OCI-LY1 (cell line): ENCODE measurements around the gene OLFML3.

Experiments used
- H2AFZ ChIP-seq: fragments of 200-600 bp; sonication (generic), shearing (Covaris generic); 2 replicates; pipeline ENCODE4 v1.6.0; 2014; ENCODE audit warnings: antibody characterized with exemption, mild to moderate bottlenecking, low read length
- H3F3A ChIP-seq: fragments of 200-600 bp; sonication (generic), shearing (Covaris generic); 2 replicates; pipeline ENCODE4 v1.6.0; 2014; ENCODE audit warnings: mild to moderate bottlenecking, antibody characterized with exemption, low read length, moderate library complexity; ENCODE audit not compliant: insufficient read depth
- H3K27ac ChIP-seq: fragments of 200-600 bp; sonication (generic); 2 replicates; pipeline ENCODE4 v1.5.1; 2014; ENCODE audit warnings: low read length, mixed run types, mild to moderate bottlenecking, low read depth; ENCODE audit not compliant: poor library complexity, severe bottlenecking
- H3K27me3 ChIP-seq: fragments of 200-600 bp; sonication (generic); 2 replicates; pipeline ENCODE4 v1.6.0; 2014; ENCODE audit warnings: antibody characterized with exemption, mild to moderate bottlenecking, low read length, moderate library complexity; ENCODE audit not compliant: insufficient read depth
- H3K36me3 ChIP-seq: fragments of 200-600 bp; sonication (generic); 2 replicates; pipeline ENCODE4 v1.6.1; 2014; ENCODE audit warnings: mild to moderate bottlenecking, antibody characterized with exemption, low read length, moderate library complexity, mixed read lengths; ENCODE audit not compliant: insufficient read depth
- H3K4me1 ChIP-seq: fragments of 200-600 bp; sonication (generic); 2 replicates; pipeline ENCODE4 v1.5.1; 2014; ENCODE audit warnings: mild to moderate bottlenecking, low read length, moderate library complexity; ENCODE audit not compliant: insufficient read depth, severe bottlenecking
- H3K4me2 ChIP-seq: fragments of 200-600 bp; sonication (generic), shearing (Covaris generic); 2 replicates; pipeline ENCODE4 v1.6.1; 2014; ENCODE audit warnings: low read length
- H3K4me3 ChIP-seq: fragments of 200-600 bp; sonication (generic); 2 replicates; pipeline ENCODE4 v1.5.1; 2014; ENCODE audit warnings: low read length, low read depth, mild to moderate bottlenecking, mixed read lengths; ENCODE audit not compliant: poor library complexity, severe bottlenecking
- H3K79me2 ChIP-seq: fragments of 200-600 bp; shearing (Covaris generic); 2 replicates; pipeline ENCODE4 v1.6.1; 2016; ENCODE audit warnings: mixed run types, low read length, mixed read lengths; ENCODE audit not compliant: insufficient read depth
- H3K9ac ChIP-seq: fragments of 200-600 bp; sonication (generic), shearing (Covaris generic); 2 replicates; pipeline ENCODE4 v1.6.1; 2014; ENCODE audit warnings: mild to moderate bottlenecking, low read length, mixed read lengths
- H3K9me2 ChIP-seq: fragments of 200-600 bp; sonication (generic), shearing (Covaris generic); 2 replicates; pipeline ENCODE4 v1.6.1; 2014; ENCODE audit warnings: low read depth, mild to moderate bottlenecking, low read length, mixed read lengths
- H3K9me3 ChIP-seq: fragments of 200-600 bp; shearing (Covaris generic); 2 replicates; pipeline ENCODE4 v1.6.1; 2014; ENCODE audit warnings: low read length, mixed read lengths
- H4K20me1 ChIP-seq: fragments of 200-600 bp; sonication (generic), shearing (Covaris generic); 2 replicates; pipeline ENCODE4 v1.6.0; 2016; ENCODE audit warnings: mild to moderate bottlenecking, low read length; ENCODE audit not compliant: insufficient read depth
- CTCF ChIP-seq: fragments of 200-600 bp; sonication (generic), shearing (Covaris generic); IDR thresholded peaks from 2 replicates; pipeline ENCODE4 v1.5.1; 2017; ENCODE audit warnings: mild to moderate bottlenecking, antibody characterized with exemption, low read length, moderate library complexity, mixed read lengths
- EZH2 ChIP-seq: fragments of 200-600 bp; sonication (generic), shearing (Covaris generic); IDR thresholded peaks from 2 replicates; pipeline ENCODE4 v1.8.0; 2017; ENCODE audit warnings: borderline replicate concordance, mixed run types, mild to moderate bottlenecking, antibody characterized with exemption, low read length, moderate library complexity, mixed read lengths

OLFML3 gene

GRCh38 chr1:114026797-114027196 is 47.5 kb downstream of the OLFML3 start:
- Histone ChIP-seq H3K4me2 (no peak overlapping the region), H3K79me2 (no peaks in the 10 kb centered on the region), H3F3A (no peaks in the 10 kb centered on the region), H3K27ac (no peak overlapping the region), H3K9me2 (no peaks in the 10 kb centered on the region), H3K9ac (no peak overlapping the region), H3K27me3 (no peaks in the 10 kb centered on the region), H3K9me3 (no peaks in the 10 kb centered on the region), H2AFZ (no peak overlapping the region), H3K4me1 (no peaks in the 10 kb centered on the region), H4K20me1 (no peaks in the 10 kb centered on the region), H3K36me3 (no peaks in the 10 kb centered on the region; the same call in 1 of the 2 replicates), H3K4me3 (no peak overlapping the region)
- TF ChIP-seq CTCF (no peak), EZH2 (no peak)
